M059J (cell line): ENCODE results near the gene ITGB2. TPM values are rescaled to one million over a fixed set of nuclear protein-coding genes. Genes with fewer than 3 reads are reported as not detected.
"Not testable (repeated sequence)": the region's sequence is repeated elsewhere in the genome, so short reads cannot be mapped to it uniquely, and the experiment has no call there.

Source experiments
- DNase-seq: peaks from one replicate; pipeline ENCODE4 v3.0.0-alpha.2; 2012; ENCODE audit warnings: low read depth
- total RNA-seq: library from RNA; depleted of rRNA; stranded (reverse); fragments of >200 nt; shearing (Covaris generic); gene quantifications from 2 replicates; pipeline ENCODE4 v1.2.3, GENCODE V29; 2014

Gene ITGB2
- total RNA-seq, 1 experiment from 2014 or later = 0.10 TPM

GRCh38 chr21:44926331-44927101, 5.8 kb upstream of the ITGB2 start:
- peak; percentile 39 for DNase-seq

DNA sequence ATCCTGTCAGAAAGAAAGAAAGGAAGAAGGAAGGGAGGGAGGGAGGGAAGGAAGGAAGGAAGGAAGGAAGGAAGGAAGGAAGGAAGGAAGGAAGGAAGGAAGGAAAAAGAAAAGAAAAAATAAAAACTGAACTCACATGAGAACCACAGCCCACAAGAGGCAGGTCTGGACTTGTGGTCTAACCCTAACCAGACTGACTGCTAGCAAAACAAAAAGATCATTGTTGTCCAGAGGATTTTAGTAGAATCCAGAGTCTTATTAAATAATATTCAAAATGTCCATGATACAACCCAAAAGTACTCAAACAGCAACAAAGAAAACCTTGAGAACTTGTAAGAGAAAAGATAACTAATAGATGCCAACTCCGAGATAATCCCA, 4.7 kb upstream of the ITGB2 start:
- no peak for DNase-seq

DNA sequence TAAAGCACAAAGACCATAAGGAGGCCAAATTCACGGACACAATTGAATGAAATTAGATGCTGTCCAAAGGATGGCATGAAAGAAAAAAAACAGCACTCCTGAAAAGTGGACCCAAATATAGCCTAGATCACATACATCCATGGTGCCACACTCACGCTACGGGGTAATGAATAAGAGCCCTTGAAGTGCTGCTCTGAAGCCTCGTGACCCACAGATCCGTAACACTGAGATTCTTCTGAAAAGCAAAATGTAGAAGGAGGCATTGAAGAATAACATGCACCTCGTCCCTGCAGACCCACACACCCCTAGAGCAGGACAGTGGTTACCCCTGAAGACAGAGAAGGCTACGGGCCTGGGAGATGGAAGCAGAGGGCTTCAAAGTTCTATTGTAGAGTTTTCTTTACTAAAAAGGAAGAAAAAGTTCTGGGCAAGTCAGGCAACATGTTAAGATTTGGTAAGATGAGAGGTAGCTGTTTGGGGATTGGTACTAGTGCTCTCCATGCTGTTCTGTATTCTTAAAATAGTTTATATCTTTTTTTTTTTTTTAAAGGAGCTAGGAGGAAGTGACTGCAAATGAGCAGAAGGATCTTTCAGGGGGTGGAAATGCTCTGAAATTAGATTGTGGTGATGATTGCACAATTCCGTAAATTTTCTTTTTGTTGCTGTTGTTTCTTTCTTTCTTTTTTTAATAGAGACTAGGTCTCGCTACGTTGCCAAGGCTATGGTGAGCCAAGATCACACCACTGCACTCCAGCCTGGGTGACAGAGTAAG, 4.1 kb upstream of the ITGB2 start:
- no peak for DNase-seq

DNA sequence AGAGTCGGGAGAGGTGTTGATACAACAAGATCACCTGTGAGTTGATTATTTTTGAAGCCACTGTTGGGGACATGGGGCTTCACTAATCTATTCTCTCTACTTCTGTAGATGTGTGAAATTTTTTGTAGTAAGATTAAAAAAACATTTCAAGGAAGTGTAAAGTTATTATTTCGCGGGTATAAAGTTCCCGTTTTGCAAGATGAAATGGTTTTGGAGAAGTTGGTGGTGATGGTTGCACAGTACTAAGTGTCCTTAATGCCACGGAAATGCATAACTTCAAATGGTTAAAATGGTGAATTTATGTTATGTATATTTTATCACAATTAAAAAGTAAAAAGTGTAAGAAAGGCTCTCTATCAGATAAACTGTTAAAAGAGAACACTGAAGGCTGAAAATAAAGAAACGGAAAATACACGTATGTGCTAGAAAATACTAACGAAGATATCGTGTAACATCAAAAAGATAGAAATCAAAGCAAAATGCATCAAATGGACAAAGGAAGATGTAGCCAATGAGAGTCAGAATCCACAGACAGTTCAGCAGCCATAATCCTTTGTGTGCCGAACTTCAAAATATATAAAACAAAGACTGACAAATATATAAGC, 2.9 kb upstream of the ITGB2 start:
- no peak for DNase-seq

DNA sequence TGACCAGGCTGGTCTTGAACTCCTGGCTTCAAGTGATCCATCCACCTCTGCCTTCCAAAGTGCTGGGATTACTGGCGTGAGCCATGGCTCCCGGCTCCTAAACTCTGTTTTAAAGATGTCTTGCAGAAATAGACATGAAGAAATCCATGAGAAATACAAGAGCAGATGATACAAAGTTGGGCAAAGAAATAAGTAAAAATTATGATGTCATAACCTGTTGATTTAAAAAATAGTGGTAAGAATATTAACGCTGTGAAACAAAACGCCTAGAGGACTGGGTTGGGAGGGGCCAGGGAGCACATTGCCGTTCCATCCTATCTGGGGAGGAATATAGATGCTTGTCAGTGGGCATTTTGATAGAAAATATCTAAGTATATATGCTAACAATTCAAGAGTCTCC, 1.2 kb upstream of the ITGB2 start:
- no peak for DNase-seq

- no peak for DNase-seq
Observed at GRCh38 chr21:44919913-44920693, 596 bp downstream of the ITGB2 start.

GRCh38 chr21:44919111-44919912, 1.4 kb downstream of the ITGB2 start:
- DNase-seq = no peak

- DNase-seq = no peak
Observed at GRCh38 chr21:44918581-44919033, 2.1 kb downstream of the ITGB2 start.

DNA sequence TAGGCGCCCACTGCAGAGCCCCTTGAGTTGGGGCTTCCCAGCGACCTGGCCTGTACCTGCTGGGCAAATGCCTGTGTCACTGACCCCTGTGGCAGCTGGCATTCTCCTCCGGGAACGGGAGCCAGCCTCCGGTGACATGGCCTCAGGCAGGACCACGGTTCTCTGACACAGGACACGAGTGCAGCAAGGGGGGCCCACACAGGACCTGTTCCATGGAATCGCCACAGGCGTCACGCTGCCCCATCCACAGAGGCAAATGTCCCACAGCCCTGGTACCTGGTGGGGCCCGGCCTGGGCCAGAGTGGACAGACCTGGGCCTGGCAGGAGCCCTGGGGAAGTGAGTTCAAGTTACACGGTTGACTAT, 2.6 kb downstream of the ITGB2 start:
- no peak for DNase-seq

DNA sequence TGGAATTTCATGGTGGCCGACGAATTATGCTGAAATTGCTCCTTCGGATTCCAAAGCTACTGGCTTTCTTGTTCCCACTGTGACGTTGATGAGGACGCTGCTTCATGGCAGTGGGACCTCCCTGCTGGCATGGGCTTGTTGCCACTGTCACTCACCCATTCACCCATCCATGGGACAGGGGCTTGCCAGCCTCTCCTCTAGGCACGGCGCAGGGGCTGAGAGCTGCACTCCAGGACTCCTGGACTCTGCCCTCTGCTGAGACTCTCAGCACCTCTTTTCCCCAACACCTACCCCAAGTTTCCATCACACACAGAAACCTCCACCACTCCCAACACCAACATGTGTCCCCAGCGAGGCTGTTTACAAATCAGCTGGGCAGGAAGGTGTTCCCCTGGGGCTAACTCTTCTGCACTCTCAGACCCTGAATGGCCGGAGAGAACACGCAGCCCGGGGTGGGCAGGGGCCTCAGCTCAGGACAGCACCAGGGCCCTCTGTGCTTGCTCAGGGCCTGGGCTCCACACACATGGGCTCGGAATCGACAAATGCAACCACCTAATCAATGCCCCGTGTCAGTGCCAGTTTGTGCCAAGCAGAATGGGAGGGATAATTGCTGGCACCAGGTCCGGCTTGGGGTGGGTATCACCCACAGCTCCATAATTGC, 3.1 kb downstream of the ITGB2 start:
- DNase-seq = no peak

DNA sequence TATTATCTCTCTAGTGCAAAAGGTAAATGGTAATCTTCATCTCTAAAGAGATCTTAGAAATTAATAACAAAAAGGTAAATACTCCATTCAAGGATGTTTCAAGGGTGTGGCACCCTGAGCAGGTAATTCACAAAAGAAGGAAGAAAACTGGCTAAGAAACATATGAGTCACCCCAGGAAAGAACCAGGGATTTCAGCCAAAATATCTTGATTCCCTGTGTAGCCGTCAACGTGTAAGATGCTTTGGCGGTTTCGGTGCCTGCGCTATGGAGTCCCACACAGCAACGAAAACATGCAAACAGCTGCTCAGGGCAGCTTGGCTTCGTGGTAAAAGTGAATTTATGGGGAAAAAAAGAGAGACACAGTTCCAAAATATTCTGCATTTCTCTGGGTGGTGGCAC, 3.7 kb downstream of the ITGB2 start:
- DNase-seq = peak; percentile 68

GRCh38 chr21:44914176-44914874, 6.4 kb downstream of the ITGB2 start:
- DNase-seq = no peak

DNA sequence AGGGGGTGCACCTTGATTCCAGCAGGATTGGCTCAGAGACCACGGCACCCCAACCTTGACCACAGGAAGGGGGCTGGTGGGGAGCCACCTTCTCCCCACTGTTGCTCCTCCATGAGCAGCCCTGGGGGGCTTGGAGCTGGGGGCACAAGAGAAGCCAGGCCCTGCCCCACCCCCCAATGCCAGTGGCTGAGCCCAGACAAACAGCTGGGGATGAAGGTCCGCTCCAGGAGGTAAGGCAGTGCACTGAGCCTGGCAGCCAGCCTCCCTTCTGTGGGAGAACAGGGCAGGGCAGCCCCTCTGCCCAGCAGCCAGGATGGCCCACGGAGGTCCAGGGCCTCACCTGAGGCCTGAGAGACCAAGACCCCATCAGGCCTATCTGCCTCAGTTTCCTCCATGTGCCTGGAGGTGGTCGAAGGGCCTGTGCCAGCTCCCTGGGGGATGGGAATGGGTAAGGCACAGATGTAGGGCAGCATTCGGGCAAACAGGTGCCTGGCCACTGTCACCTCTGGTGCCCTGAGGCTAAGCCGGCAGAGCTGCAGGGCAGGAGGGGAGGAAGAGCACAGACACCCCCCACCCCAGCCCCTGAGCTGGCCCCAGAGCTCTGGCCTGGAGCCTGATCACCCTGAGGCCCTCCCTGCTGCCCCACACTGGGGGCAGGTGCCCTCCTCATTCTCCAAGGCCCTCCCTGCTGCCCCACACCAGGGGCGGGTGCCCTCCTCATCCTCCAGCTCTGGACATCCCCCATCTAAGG, 7.1 kb downstream of the ITGB2 start:
- no peak for DNase-seq

DNA sequence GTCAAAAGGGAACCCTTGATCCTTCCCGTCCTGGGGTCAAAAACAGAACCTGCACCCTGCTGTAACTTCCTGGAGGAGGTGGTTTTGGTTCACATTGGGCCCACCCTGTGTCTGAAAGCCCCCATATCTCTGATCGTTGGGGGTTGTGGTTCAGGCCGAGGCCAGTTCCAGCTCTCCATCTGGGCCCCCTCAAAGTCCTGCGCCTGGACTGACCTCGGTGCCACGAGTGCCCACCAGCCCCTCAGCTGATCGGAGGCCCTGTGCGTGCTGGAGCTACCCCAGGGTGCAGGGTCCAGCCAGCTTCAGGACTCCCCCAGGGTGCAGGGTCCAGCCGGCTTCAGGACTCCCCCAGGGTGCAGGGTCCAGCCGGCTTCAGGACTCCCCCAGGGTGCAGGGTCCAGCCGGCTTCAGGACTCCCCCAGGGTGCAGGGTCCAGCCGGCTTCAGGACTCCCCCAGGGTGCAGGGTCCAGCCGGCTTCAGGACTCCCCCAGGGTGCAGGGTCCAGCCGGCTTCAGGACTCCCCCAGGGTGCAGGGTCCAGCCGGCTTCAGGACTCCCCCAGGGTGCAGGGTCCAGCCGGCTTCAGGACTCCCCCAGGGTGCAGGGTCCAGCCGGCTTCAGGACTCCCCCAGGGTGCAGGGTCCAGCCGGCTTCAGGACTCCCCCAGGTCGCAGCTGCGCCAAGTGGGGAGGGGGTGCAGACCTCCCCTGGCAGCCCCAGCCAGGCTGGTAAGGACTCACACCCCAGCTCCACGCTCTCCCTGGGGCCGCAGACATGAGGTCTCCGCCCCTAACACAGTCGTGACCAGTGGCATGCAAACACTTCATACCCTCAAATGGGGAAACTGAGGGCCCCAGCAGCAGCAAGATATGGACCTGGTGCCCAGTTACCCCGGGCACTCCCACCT, 7.9 kb downstream of the ITGB2 start:
- not testable (repeated sequence) for DNase-seq

- DNase-seq = no peak
Observed at GRCh38 chr21:44912158-44912473, 8.6 kb downstream of the ITGB2 start.

DNA sequence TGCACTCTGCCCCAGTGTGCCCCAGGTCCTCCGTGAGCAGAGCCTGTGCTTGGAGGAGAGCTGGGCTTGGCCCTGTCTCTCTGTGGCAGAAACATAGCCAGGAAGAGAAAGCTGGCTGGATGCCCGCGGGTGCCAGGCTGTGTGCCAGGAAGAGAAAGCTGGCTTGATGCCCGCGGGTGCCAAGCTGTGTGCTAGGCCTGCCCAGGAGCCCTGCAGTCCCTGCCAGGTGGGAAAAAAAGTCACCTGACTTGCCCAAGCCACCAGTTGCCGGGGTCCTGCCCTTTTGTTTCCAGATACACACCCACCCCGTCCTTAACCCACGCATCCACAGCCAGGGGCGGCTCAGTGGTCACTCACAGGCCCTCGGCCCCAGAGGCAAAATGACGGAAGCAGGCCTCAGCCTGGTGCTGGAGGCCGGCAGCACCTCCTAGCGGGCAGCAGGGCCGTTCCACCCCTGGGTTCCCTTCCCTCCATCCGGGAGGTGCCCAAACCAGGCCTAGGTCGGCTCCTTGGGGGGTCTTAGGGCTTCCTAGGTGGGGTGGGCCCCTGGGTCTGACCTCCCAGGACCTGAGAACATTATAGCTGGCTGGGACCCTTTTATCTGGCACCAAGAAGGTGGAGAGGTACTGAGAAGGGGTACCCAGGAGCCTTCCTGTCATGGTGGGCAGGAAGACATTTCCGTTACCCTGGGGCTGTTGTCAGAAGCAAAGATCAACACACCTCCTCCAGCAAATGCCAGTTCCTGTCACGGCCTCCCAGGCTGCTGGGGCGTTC, 9.1 kb downstream of the ITGB2 start:
- DNase-seq = peak; percentile 68

DNA sequence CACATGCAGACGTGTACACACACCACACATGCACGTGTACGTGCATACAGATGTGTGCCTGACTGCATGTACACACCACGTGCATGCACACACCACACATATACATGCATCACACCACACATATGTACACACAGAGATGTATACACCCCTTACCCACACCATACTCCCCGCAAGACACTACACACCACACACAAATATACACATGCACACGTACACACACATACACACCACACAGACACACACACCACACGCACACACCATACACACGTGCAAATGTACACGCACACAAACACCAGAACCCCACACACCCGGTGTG, 9.7 kb downstream of the ITGB2 start:
- no peak for DNase-seq
